IMR-90 (cell line): ENCODE measurements around the gene PRSS16. TPM values are rescaled to one million over a fixed set of nuclear protein-coding genes. Genes with fewer than 3 reads are reported as not detected.

Experiments
- ATAC-seq: fragments of 200-7000 bp; cut with Tn5 transposase; 2 replicates; pipeline ENCODE4 v1.9.1; 2020; ENCODE audit warnings: low read depth, mild to moderate bottlenecking, moderate library complexity
- BruUV-seq: library from RNA; stranded (reverse); fragments of 400-500 nt; replicated peaks from 2 replicates; lab custom pipeline; 2021; lab: Mats Ljungman, UMichigan
- CTCF ChIA-PET: fragments of 300-600 bp; formaldehyde crosslinking; extraction: SDS; loops from one replicate; lab custom pipeline; 2021; ENCODE audit warnings: antibody characterized with exemption; lab: Yijun Ruan, JAX
- POLR2A ChIA-PET: fragments of 300-600 bp; sonication (Branson Sonifier 250); formaldehyde crosslinking; loops from one replicate; lab custom pipeline; 2022; ENCODE audit warnings: antibody characterized with exemption; ENCODE audit not compliant: unreplicated experiment; lab: Charles Lee
- DNase-seq: peaks from one replicate; pipeline ENCODE4 v3.0.0; 2013
- H2AFZ ChIP-seq: replicated peaks from 2 replicates; pipeline ENCODE3; 2013; ENCODE audit warnings: low read length, mild to moderate bottlenecking; ENCODE audit not compliant: poor library complexity
- H2AK5ac ChIP-seq: 2 replicates; pipeline ENCODE4 v1.6.1; 2013; ENCODE audit warnings: low read depth, low read length, inconsistent platforms
- H2AK9ac ChIP-seq: replicated peaks from 2 replicates; pipeline ENCODE3; 2013; ENCODE audit warnings: mild to moderate bottlenecking, low read depth, low read length, moderate library complexity; ENCODE audit not compliant: poor library complexity
- H2BK120ac ChIP-seq: 2 replicates; pipeline ENCODE4 v1.6.1; 2013; ENCODE audit warnings: low read depth, low read length, inconsistent platforms
- H2BK15ac ChIP-seq: 3 replicates; pipeline ENCODE4 v1.6.1; 2013; ENCODE audit warnings: low read depth, low read length, inconsistent platforms
- H2BK20ac ChIP-seq: 2 replicates; pipeline ENCODE4 v1.6.1; 2013; ENCODE audit warnings: low read depth, mild to moderate bottlenecking, inconsistent platforms, low read length, moderate library complexity
- H2BK5ac ChIP-seq: 2 replicates; pipeline ENCODE4 v1.6.1; 2013; ENCODE audit warnings: mild to moderate bottlenecking, low read depth, low read length, inconsistent platforms; ENCODE audit not compliant: poor library complexity, severe bottlenecking
- H3K14ac ChIP-seq: replicated peaks from 2 replicates; pipeline ENCODE4 v1.6.1; 2013; ENCODE audit warnings: low read depth, low read length, inconsistent platforms
- H3K18ac ChIP-seq: 2 replicates; pipeline ENCODE4 v1.6.1; 2013; ENCODE audit warnings: low read depth, low read length, control low read depth
- H3K23ac ChIP-seq: 2 replicates; pipeline ENCODE4 v1.6.1; 2013; ENCODE audit warnings: low read depth, low read length, inconsistent platforms
- H3K27ac ChIP-seq: 2 replicates; pipeline ENCODE4 v1.5.1; 2013; ENCODE audit warnings: mild to moderate bottlenecking, control low read depth, low read length; ENCODE audit not compliant: insufficient read depth
- H3K27me3 ChIP-seq: 2 replicates; pipeline ENCODE4 v1.6.1; 2013; ENCODE audit warnings: low read length; ENCODE audit not compliant: control insufficient read depth, insufficient read depth
- H3K36me3 ChIP-seq: 2 replicates; pipeline ENCODE4 v1.6.1; 2013; ENCODE audit warnings: low read length, mixed read lengths; ENCODE audit not compliant: control insufficient read depth, insufficient read depth
- H3K4ac ChIP-seq: 2 replicates; pipeline ENCODE4 v1.6.1; 2013; ENCODE audit warnings: low read depth, low read length, inconsistent platforms
- H3K4me1 ChIP-seq: 2 replicates; pipeline ENCODE4 v1.6.1; 2013; ENCODE audit warnings: low read length, mixed read lengths; ENCODE audit not compliant: control insufficient read depth, insufficient read depth
- H3K4me2 ChIP-seq: 2 replicates; pipeline ENCODE4 v1.6.1; 2013; ENCODE audit warnings: low read depth, mild to moderate bottlenecking, control low read depth, low read length, moderate library complexity
- H3K4me3 ChIP-seq: 2 replicates; pipeline ENCODE4 v1.5.1; 2013; ENCODE audit warnings: low read depth, mild to moderate bottlenecking, control low read depth, low read length, moderate library complexity; ENCODE audit not compliant: insufficient read depth
- H3K56ac ChIP-seq: 2 replicates; pipeline ENCODE4 v1.6.1; 2013; ENCODE audit warnings: low read length, inconsistent platforms; ENCODE audit not compliant: insufficient read depth; ENCODE audit errors: extremely low read depth
- H3K79me1 ChIP-seq, 2 experiments: 2 replicates each; pipeline ENCODE4 v1.6.1; 2013; ENCODE audit warnings: low read length in 2 of 2, inconsistent platforms in 1 of 2, low read depth in 1 of 2
- H3K9ac ChIP-seq: 2 replicates; pipeline ENCODE4 v1.6.1; 2013; ENCODE audit warnings: low read depth, low read length, control low read depth
- H3K9me1 ChIP-seq: 2 replicates; pipeline ENCODE4 v1.6.1; 2013; ENCODE audit warnings: low read length, inconsistent platforms; ENCODE audit not compliant: insufficient read depth
- H3K9me3 ChIP-seq: 2 replicates; pipeline ENCODE4 v1.6.1; 2013; ENCODE audit warnings: low read length; ENCODE audit not compliant: control insufficient read depth, insufficient read depth
- H4K20me1 ChIP-seq: 2 replicates; pipeline ENCODE4 v1.6.1; 2013; ENCODE audit warnings: low read length, inconsistent platforms; ENCODE audit not compliant: insufficient read depth
- H4K5ac ChIP-seq: 2 replicates; pipeline ENCODE4 v1.6.1; 2013; ENCODE audit warnings: mild to moderate bottlenecking, low read depth, low read length, control low read depth
- H4K8ac ChIP-seq, 2 experiments: 2 replicates each; pipeline ENCODE4 v1.6.1; 2013; ENCODE audit warnings: low read depth in 2 of 2, low read length in 2 of 2, control low read depth in 1 of 2, inconsistent platforms in 1 of 2
- H4K91ac ChIP-seq: 2 replicates; pipeline ENCODE4 v1.6.1; 2013; ENCODE audit warnings: low read depth, low read length, inconsistent platforms; ENCODE audit not compliant: insufficient read depth
- BHLHE40 ChIP-seq: fragments of 150-350 bp; IDR thresholded peaks from 2 replicates; pipeline ENCODE4 v1.6.1; 2016; ENCODE audit warnings: mild to moderate bottlenecking, low read depth, low read length
- CEBPB ChIP-seq: IDR thresholded peaks from 2 replicates; pipeline ENCODE4 v1.6.1; 2012; ENCODE audit warnings: low read depth, low read length, improper control_type of control experiment
- CHD1 ChIP-seq: IDR thresholded peaks from 2 replicates; pipeline ENCODE4 v1.6.1; 2012; ENCODE audit warnings: low read depth, low read length, improper control_type of control experiment
- FOS ChIP-seq: fragments of 150-350 bp; IDR thresholded peaks from 2 replicates; pipeline ENCODE4 v1.6.1; 2016; ENCODE audit warnings: low read depth, low read length
- MAFK ChIP-seq: IDR thresholded peaks from 2 replicates; pipeline ENCODE4 v1.6.1; 2012; ENCODE audit warnings: low read depth, low read length, improper control_type of control experiment
- MAZ ChIP-seq: IDR thresholded peaks from 2 replicates; pipeline ENCODE4 v1.6.1; 2012; ENCODE audit warnings: low read depth, mild to moderate bottlenecking, low read length, improper control_type of control experiment, moderate library complexity, borderline replicate concordance
- MXI1 ChIP-seq: IDR thresholded peaks from 2 replicates; pipeline ENCODE4 v1.6.1; 2012; ENCODE audit warnings: low read depth, mild to moderate bottlenecking, low read length, moderate library complexity, borderline replicate concordance
- NFE2L2 ChIP-seq: fragments of 150-350 bp; IDR thresholded peaks from 2 replicates; pipeline ENCODE4 v1.6.1; 2016; ENCODE audit warnings: low read depth, mild to moderate bottlenecking, low read length
- POLR2A ChIP-seq: IDR thresholded peaks from 2 replicates; pipeline ENCODE4 v1.6.1; 2012; ENCODE audit warnings: mild to moderate bottlenecking, low read depth, low read length
- RAD21 ChIP-seq: IDR thresholded peaks from 2 replicates; pipeline ENCODE4 v1.6.1; 2012; ENCODE audit warnings: low read length, improper control_type of control experiment
- RFX5 ChIP-seq: IDR thresholded peaks from 2 replicates; pipeline ENCODE4 v1.8.0; 2012; ENCODE audit warnings: low read depth, mild to moderate bottlenecking, low read length, moderate library complexity
- SMC3 ChIP-seq: fragments of 150-350 bp; IDR thresholded peaks from 2 replicates; pipeline ENCODE4 v1.6.1; 2016; ENCODE audit warnings: low read depth, mild to moderate bottlenecking, antibody characterized with exemption, low read length, moderate library complexity
- dilution Hi-C: fragments of 300-500 bp; cut with HindIII; formaldehyde crosslinking; loops from one replicate; pipeline ENCODE4 v1.14.3; 2018; ENCODE audit warnings: low sequenced_read_pairs; ENCODE audit not compliant: unreplicated experiment
- in situ Hi-C: fragments of 300-500 bp; cut with MboI; formaldehyde crosslinking; loops from 3 replicates; pipeline ENCODE4 v1.14.3; 2019; ENCODE audit warnings: low sequenced_read_pairs, inconsistent platforms, mixed read lengths
- intact Hi-C: fragments of 100-400 bp; cut with micrococcal nuclease; formaldehyde crosslinking; loops from 2 replicates; pipeline ENCODE4 v1.10.0; 2022
- polyA plus RNA-seq, 3 experiments: library from polyadenylated mRNA; depleted of rRNA; stranded (reverse); fragments of >200 nt; gene quantifications; 2 replicates each; pipeline ENCODE4 v1.2.3, GENCODE V29; 2012; ENCODE audit warnings: low replicate concordance in 1 of 3
- total RNA-seq: library from RNA; depleted of rRNA; stranded (reverse); fragments of >200 nt; gene quantifications from 2 replicates; pipeline ENCODE4 v1.2.3, GENCODE V29; 2012
- TF ChIP-seq, protein P1 (sequence below): conservative IDR thresholded peaks from 2 replicates; pipeline ENCODE4 v1.5.1; 2012; ENCODE audit warnings: mild to moderate bottlenecking, low read depth, low read length, improper control_type of control experiment
- TF ChIP-seq, protein P2 (sequence below): fragments of 150-350 bp; IDR thresholded peaks from 2 replicates; pipeline ENCODE4 v1.6.1; 2016; ENCODE audit warnings: low read depth, mild to moderate bottlenecking, low read length, moderate library complexity, borderline replicate concordance
- TF ChIP-seq, protein P3 (sequence below): fragments of 150-350 bp; IDR thresholded peaks from 2 replicates; pipeline ENCODE4 v1.6.1; 2017; ENCODE audit warnings: mild to moderate bottlenecking, antibody characterized with exemption, low read length, low read depth

Gene PRSS16
- total and polyA plus RNA-seq, 2 of the 4 experiments (the other 2 are of a cell fraction): 0.39 TPM; not detected in 1

DNA sequence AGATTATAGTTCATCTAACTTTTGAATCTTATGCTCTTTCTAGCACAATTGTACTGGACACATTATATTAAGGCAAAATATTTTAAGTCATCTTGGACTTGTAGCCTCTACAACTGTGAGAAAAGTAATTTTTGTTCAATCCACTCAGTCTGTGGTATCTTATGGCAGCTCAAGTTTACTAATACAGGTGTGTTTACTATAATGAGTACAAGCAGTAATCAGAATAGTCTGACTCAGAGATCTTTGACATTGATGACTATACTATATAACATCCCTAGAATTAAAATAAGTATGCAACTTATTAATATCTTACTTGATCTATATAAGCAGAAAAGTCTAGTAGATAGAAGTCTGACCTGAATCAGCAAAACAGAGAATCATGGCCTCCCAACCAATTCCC lies 40.7 kb upstream of the PRSS16 start:
- no peak overlapping the region for H3K23ac ChIP-seq
- CTCF ChIA-PET: no interaction called here
- H2BK15ac ChIP-seq: no peak overlapping the region
- H3K4me1 ChIP-seq: no peaks in the 10 kb centered on the region
- H2AFZ ChIP-seq: no peak overlapping the region
- no peak overlapping the region for H3K4ac ChIP-seq
- no peaks in the 10 kb centered on the region for H3K36me3 ChIP-seq
- H3K18ac ChIP-seq: no peak overlapping the region
- H3K27ac ChIP-seq: no peak overlapping the region
- TF ChIP-seq, protein P1, sequence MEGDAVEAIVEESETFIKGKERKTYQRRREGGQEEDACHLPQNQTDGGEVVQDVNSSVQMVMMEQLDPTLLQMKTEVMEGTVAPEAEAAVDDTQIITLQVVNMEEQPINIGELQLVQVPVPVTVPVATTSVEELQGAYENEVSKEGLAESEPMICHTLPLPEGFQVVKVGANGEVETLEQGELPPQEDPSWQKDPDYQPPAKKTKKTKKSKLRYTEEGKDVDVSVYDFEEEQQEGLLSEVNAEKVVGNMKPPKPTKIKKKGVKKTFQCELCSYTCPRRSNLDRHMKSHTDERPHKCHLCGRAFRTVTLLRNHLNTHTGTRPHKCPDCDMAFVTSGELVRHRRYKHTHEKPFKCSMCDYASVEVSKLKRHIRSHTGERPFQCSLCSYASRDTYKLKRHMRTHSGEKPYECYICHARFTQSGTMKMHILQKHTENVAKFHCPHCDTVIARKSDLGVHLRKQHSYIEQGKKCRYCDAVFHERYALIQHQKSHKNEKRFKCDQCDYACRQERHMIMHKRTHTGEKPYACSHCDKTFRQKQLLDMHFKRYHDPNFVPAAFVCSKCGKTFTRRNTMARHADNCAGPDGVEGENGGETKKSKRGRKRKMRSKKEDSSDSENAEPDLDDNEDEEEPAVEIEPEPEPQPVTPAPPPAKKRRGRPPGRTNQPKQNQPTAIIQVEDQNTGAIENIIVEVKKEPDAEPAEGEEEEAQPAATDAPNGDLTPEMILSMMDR: no peak
- no peak for TF ChIP-seq POLR2A
- TF ChIP-seq, protein P2, sequence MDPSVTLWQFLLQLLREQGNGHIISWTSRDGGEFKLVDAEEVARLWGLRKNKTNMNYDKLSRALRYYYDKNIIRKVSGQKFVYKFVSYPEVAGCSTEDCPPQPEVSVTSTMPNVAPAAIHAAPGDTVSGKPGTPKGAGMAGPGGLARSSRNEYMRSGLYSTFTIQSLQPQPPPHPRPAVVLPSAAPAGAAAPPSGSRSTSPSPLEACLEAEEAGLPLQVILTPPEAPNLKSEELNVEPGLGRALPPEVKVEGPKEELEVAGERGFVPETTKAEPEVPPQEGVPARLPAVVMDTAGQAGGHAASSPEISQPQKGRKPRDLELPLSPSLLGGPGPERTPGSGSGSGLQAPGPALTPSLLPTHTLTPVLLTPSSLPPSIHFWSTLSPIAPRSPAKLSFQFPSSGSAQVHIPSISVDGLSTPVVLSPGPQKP: no peak
- TF ChIP-seq BHLHE40: no peak
- TF ChIP-seq SMC3: no peak
- no peak for TF ChIP-seq FOS
- TF ChIP-seq MXI1: no peak
- no peak for TF ChIP-seq CHD1
- no peak for TF ChIP-seq RFX5
- TF ChIP-seq MAZ: no peak
- no peak for TF ChIP-seq MAFK
- TF ChIP-seq CEBPB: no peak
- no peak for TF ChIP-seq NFE2L2
- no peak for TF ChIP-seq RAD21
- TF ChIP-seq, protein P3, sequence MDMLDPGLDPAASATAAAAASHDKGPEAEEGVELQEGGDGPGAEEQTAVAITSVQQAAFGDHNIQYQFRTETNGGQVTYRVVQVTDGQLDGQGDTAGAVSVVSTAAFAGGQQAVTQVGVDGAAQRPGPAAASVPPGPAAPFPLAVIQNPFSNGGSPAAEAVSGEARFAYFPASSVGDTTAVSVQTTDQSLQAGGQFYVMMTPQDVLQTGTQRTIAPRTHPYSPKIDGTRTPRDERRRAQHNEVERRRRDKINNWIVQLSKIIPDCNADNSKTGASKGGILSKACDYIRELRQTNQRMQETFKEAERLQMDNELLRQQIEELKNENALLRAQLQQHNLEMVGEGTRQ: no peak
- no peaks in the 10 kb centered on the region for H3K9me3 ChIP-seq
- no peak overlapping the region for H3K56ac ChIP-seq
- no peak overlapping the region for H4K91ac ChIP-seq
- no peak overlapping the region for H3K9ac ChIP-seq
- POLR2A ChIA-PET: no interaction called here
- H3K9me1 ChIP-seq: no peaks in the 10 kb centered on the region
- H2BK120ac ChIP-seq: no peak overlapping the region
- no peak overlapping the region for H2AK9ac ChIP-seq
- H3K4me3 ChIP-seq: no peak overlapping the region
- H3K79me1 ChIP-seq: no peaks in the 10 kb centered on the region
- H4K8ac ChIP-seq: no peak overlapping the region
- no peak overlapping the region for H2BK5ac ChIP-seq
- ATAC-seq: no peak
- H3K4me2 ChIP-seq: no peak overlapping the region
- no peak overlapping the region for H4K5ac ChIP-seq
- peaks cover 4% of the 10 kb centered on the region for H3K27me3 ChIP-seq
- dilution Hi-C loops: no loop called here
- in situ Hi-C loops: no loop called here
- H2AK5ac ChIP-seq: no peak overlapping the region
- intact Hi-C loops: no loop called here
- H3K14ac ChIP-seq: no peak overlapping the region
- BruUV-seq: no TSS peak
- no peak overlapping the region for H2BK20ac ChIP-seq
- no peak for DNase-seq
- H4K20me1 ChIP-seq: no peaks in the 10 kb centered on the region
